GM18508 (cell line): ENCODE results near the gene COL6A3.

ENCODE experiments used
- ATAC-seq: cut with Tn5 transposase; IDR thresholded peaks from one replicate; pipeline ENCODE4 v1.9.1; 2021; ENCODE audit warnings: moderate number of reproducible peaks; ENCODE audit not compliant: insufficient read depth, unreplicated experiment

Gene COL6A3

GRCh38 chr2:237413777-237414661 lies at the start of gene COL6A3:
Gene COL6A3 (minus strand): TSS chr2:237414164. CDS start chr2:237396817, 17,347 bp downstream.
- ATAC-seq: no peak

- no peak for ATAC-seq
Observed at GRCh38 chr2:237459741-237460174, 45.8 kb upstream of the COL6A3 start.

- ATAC-seq: no peak
Observed at GRCh38 chr2:237459226-237459625, 45.3 kb upstream of the COL6A3 start.

- ATAC-seq: no peak
Observed at GRCh38 chr2:237458519-237458918, 44.6 kb upstream of the COL6A3 start.

GRCh38 chr2:237457388-237457941 lies 43.5 kb upstream of the COL6A3 start:
- no peak for ATAC-seq

- ATAC-seq: no peak
Observed at GRCh38 chr2:237456200-237456843, 42.4 kb upstream of the COL6A3 start.

- no peak for ATAC-seq
Observed at GRCh38 chr2:237455764-237456163, 41.8 kb upstream of the COL6A3 start.

GRCh38 chr2:237453671-237454070 lies 39.7 kb upstream of the COL6A3 start:
- ATAC-seq: no peak

GRCh38 chr2:237452861-237453260 lies 38.9 kb upstream of the COL6A3 start:
- ATAC-seq: no peak

GRCh38 chr2:237451643-237452469 lies 37.9 kb upstream of the COL6A3 start:
- no peak for ATAC-seq

GRCh38 chr2:237450583-237450982 lies 36.6 kb upstream of the COL6A3 start:
- ATAC-seq: no peak

GRCh38 chr2:237450108-237450507 lies 36.1 kb upstream of the COL6A3 start:
- no peak for ATAC-seq

GRCh38 chr2:237449193-237449881 lies 35.4 kb upstream of the COL6A3 start:
- ATAC-seq: no peak

GRCh38 chr2:237448626-237449025 lies 34.7 kb upstream of the COL6A3 start:
- ATAC-seq: no peak

GRCh38 chr2:237448171-237448570 lies 34.2 kb upstream of the COL6A3 start:
- no peak for ATAC-seq

- ATAC-seq: no peak
Observed at GRCh38 chr2:237447496-237447895, 33.5 kb upstream of the COL6A3 start.

- no peak for ATAC-seq
Observed at GRCh38 chr2:237446338-237446665, 32.3 kb upstream of the COL6A3 start.

GRCh38 chr2:237445611-237446337 lies 31.8 kb upstream of the COL6A3 start:
- ATAC-seq: no peak

- ATAC-seq: no peak
Observed at GRCh38 chr2:237444071-237444470, 30.1 kb upstream of the COL6A3 start.
